Cardiac fibroblast (primary cell): ENCODE data around the gene EIF4E.
A peak's percentile ranks its signal among the peaks of the same experiment; 100 is the strongest.

Experiments
- DNase-seq, 2 donors: peaks; one replicate each; pipeline versions ENCODE4 v3.0.0 to v3.0.0-alpha.2; 2010; ENCODE audit warnings: low read depth in 2 of 2
- H3K4me3 ChIP-seq, 2 donors: replicated peaks in 1 of 2; 1 replicate in 1 of 2; 2 replicates in 1 of 2; pipeline ENCODE4 v1.5.1; 2011; ENCODE audit warnings: low read depth in 2 of 2, low read length in 2 of 2, mild to moderate bottlenecking in 2 of 2, moderate library complexity in 1 of 2
- TF ChIP-seq, protein P1 (sequence below): IDR thresholded peaks from one replicate; pipeline ENCODE4 v1.5.1; 2011; ENCODE audit warnings: low read depth, mild to moderate bottlenecking, low read length, inconsistent platforms

The EIF4E gene

DNA sequence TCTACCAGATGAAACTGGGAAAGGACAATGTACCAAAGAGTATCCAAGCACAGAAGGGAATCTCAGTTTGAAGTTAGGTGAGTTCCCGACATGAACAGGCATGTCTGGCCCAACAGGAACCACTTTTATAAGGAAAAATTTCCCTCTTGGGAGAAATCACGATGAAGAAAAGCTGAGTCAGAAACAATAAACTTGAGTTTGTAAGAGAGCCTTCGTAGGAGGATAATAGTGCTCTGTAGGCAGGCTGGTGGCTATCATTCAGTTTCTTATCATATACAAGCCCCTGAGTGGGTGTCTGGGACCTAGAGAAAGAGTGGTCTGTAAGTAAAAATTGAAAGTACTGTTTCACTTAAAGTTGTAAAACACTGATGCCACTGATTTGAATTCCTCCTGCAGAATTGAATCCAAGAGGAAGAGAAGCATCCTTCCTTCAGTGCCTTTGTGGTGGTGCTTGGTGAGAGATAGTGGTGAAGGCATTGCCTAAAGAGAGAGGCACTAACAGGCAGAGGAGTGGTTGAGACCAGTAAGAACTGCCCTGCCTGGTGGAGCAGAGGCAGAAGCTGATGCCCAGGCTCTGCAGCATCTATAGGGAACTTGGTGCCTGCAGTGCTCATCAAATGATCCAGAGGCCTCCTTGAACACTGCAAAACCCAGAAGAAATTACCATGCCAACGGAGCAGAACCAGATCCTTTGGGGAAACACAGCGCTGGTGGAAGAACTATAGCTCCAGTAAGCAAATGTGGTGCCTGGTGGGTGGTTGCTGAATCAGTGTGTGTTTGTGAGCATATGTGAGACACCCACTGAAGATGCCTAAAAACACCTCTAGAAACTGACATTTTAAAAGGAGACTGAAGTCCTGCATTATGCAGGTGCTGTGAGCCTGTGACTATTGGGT is 34.9 kb upstream of the EIF4E start:
- peak in 1 of 2 donors; percentile 13 for DNase-seq
- TF ChIP-seq, protein P1, sequence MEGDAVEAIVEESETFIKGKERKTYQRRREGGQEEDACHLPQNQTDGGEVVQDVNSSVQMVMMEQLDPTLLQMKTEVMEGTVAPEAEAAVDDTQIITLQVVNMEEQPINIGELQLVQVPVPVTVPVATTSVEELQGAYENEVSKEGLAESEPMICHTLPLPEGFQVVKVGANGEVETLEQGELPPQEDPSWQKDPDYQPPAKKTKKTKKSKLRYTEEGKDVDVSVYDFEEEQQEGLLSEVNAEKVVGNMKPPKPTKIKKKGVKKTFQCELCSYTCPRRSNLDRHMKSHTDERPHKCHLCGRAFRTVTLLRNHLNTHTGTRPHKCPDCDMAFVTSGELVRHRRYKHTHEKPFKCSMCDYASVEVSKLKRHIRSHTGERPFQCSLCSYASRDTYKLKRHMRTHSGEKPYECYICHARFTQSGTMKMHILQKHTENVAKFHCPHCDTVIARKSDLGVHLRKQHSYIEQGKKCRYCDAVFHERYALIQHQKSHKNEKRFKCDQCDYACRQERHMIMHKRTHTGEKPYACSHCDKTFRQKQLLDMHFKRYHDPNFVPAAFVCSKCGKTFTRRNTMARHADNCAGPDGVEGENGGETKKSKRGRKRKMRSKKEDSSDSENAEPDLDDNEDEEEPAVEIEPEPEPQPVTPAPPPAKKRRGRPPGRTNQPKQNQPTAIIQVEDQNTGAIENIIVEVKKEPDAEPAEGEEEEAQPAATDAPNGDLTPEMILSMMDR = no peak
- no peak overlapping the region for H3K4me3 ChIP-seq

DNA sequence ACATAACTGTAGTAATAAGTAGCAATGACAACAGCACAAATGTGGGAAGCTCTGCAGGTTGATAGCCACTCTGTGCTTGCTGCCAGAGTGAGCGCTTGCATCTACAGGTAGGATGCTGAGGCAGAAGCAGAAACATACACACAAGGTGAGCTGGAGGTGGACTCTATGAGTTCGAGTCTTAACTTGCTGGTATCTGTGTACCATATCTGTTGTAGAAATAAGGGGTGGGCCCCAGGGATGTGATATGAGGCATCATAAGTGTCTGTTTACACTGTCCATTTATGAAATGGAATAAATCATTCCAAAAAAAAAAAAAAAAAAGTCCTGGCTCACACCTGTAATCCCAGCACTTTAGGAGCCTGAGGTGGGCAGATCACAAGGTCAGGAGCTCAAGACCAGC is 32.8 kb upstream of the EIF4E start:
- H3K4me3 ChIP-seq = no peak overlapping the region
- no peak for DNase-seq
- TF ChIP-seq, protein P1 = no peak

DNA sequence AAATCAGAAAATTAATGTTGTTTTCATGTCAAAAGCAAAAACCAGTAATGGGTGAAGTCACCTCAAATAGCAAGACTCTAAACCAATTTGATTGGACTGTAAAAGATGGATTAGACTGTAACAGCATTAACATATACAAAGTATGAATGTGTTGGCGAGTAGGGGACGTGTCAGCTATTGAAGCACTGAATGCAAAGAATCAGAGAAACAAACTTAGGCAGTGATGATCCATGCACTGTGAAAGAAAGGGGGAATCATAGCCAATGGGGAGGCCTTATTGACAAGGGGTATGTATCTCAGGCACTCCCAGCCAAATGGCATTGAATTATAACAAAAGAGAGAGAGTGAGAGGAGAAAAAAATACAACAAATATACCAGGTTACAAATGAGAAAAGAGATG is 30.5 kb upstream of the EIF4E start:
- no peak for DNase-seq
- TF ChIP-seq, protein P1 = no peak
- H3K4me3 ChIP-seq = no peak overlapping the region

DNA sequence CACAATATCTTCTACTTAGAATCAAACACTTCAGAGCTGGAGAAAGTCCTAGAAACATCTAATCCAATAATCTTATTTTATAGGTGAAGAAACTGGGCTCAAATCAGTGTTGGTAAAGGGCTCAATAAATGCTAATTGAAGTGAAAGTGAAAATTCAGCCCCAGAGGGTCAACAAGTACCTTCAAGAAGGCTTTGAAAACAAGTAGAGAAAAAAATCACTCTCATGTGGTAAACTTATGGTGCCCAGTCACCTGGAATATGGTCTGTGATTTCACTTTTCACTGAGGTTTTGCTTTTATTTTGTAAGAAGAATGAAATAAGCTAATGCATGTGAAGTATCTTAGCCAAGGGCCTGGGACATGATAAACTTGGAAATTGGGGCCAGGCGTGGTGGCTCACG is 29.1 kb upstream of the EIF4E start:
- DNase-seq = no peak
- TF ChIP-seq, protein P1 = no peak
- H3K4me3 ChIP-seq = no peak overlapping the region

DNA sequence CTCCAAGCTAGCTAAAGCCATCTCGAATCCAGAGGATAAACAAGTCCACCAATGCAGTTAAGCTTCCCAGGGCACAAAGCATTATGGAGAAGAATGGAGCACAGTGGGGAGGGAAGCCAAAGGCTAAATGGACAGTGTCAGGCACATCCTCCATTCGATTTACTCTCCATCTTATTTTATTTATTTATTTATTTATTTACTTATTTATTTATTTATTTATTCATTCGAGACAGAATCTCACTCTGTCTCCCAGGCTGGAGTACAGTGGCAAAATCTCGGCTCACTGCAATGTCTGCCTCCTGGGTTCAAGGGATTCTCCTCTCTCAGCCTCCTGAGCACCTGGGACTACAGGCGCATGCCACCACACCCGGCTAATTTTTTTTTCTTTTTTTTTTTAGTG is 26.3 kb upstream of the EIF4E start:
- no peak overlapping the region for H3K4me3 ChIP-seq
- TF ChIP-seq, protein P1 = no peak
- no peak for DNase-seq

DNA sequence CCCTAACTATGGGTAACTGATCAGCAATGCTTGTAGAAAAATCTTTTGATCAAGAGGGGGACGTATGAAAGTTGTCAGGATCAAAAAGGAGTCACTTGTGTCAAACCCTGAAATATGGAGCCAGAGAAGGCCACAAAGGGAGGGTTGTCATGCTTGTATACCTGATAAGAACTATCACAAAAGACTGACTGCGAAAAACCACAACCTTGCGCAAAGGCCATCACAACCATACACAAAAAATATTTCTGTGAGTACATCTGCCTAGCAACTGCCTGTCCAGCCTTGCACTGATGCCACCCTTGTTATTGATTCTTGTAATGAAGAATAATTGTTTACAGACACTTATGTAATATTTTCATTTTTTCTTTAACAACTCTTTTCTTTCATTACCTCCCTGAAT is 22.8 kb upstream of the EIF4E start:
- no peak for DNase-seq
- no peak overlapping the region for H3K4me3 ChIP-seq
- TF ChIP-seq, protein P1 = no peak
